ENCODE results near the gene PPP1R7. TPM values are rescaled to one million over a fixed set of nuclear protein-coding genes. Genes with fewer than 3 reads are reported as not detected.

PPP1R7 gene
- total RNA-seq, 1 experiment from 2014 or later = 49.1 TPM

DNA sequence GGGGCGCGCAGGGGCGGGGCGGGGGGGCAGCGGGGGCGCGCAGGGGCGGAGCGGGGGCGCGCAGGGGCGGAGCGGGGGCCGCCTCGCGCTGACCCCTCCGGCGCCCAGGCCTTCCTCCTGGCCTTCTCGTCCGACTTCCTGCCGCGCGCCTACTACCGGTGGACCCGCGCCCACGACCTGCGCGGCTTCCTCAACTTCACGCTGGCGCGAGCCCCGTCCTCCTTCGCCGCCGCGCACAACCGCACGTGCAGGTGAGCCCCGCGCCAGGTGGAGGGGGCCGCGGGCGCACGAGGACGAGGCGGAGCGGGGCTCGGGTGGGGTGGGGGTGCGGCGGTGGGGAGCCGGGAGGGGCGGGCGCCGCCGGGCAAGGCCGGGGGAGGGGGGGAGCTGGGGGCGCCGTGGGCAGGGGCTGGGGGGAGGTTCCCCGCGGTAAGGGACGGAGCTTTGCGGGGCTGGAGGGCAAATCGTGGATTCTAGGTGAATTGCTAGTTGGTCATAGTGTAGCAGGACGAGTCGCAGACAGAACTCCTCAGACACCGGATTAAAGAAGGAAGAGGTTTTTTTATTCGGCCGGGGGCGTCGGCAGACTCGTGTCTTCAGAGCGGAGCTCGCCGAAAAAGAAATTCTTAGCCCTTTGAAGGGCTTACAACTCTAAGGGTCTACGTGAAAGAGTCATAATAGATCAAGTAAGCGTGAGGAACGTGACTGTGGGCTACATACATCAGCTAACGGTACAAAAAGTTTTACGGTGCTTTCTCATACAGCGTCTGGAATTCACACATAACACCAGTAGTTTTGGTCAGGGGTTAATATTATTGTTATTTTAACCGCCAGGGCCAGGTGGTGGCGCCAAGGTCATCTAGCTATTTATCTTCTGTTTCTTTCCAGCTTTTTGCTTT, 68.1 kb downstream of the PPP1R7 start (continued):
- TF ChIP-seq TEAD1 (CRISPR knock-in tag; IDR thresholded peaks at IDR 0.05) (peak; percentile 75), ESRRA (CRISPR knock-in tag; IDR thresholded peaks at IDR 0.05; ENCODE audit: borderline replicate concordance) (peak; percentile 92), ZNF121 (CRISPR knock-in tag; IDR thresholded peaks at IDR 0.05) (peak; percentile 51; the same call in 1 of the 2 replicates), NR1H2 (CRISPR knock-in tag; IDR thresholded peaks at IDR 0.05) (no peak), ZNF317 (CRISPR knock-in tag; IDR thresholded peaks at IDR 0.05; ENCODE audit: borderline replicate concordance, low read depth) (no peak), HMGA2 (CRISPR knock-in tag; IDR thresholded peaks at IDR 0.05) (no peak), FOXK1 (CRISPR knock-in tag; IDR thresholded peaks at IDR 0.05) (peak; percentile 84), NFYB (CRISPR knock-in tag; conservative IDR thresholded peaks at IDR 0.05; ENCODE audit: low read depth) (no peak), ELF4 (CRISPR knock-in tag; IDR thresholded peaks at IDR 0.05; ENCODE audit: low read depth) (no peak), NFATC4 (CRISPR knock-in tag; IDR thresholded peaks at IDR 0.05) (no peak), AR (CRISPR knock-in tag; IDR thresholded peaks at IDR 0.05) (no peak), SP1 (CRISPR knock-in tag; conservative IDR thresholded peaks at IDR 0.05) (peak; percentile 64; the same call in 1 of the 2 replicates), OVOL2 (CRISPR knock-in tag; IDR thresholded peaks at IDR 0.05; ENCODE audit: borderline replicate concordance) (no peak), CREM (CRISPR knock-in tag; IDR thresholded peaks at IDR 0.05) (no peak), HMGXB4 (CRISPR knock-in tag; IDR thresholded peaks at IDR 0.05) (no peak), ATF6 (CRISPR knock-in tag; IDR thresholded peaks at IDR 0.05) (no peak)
- TF ChIP-seq, protein P1, sequence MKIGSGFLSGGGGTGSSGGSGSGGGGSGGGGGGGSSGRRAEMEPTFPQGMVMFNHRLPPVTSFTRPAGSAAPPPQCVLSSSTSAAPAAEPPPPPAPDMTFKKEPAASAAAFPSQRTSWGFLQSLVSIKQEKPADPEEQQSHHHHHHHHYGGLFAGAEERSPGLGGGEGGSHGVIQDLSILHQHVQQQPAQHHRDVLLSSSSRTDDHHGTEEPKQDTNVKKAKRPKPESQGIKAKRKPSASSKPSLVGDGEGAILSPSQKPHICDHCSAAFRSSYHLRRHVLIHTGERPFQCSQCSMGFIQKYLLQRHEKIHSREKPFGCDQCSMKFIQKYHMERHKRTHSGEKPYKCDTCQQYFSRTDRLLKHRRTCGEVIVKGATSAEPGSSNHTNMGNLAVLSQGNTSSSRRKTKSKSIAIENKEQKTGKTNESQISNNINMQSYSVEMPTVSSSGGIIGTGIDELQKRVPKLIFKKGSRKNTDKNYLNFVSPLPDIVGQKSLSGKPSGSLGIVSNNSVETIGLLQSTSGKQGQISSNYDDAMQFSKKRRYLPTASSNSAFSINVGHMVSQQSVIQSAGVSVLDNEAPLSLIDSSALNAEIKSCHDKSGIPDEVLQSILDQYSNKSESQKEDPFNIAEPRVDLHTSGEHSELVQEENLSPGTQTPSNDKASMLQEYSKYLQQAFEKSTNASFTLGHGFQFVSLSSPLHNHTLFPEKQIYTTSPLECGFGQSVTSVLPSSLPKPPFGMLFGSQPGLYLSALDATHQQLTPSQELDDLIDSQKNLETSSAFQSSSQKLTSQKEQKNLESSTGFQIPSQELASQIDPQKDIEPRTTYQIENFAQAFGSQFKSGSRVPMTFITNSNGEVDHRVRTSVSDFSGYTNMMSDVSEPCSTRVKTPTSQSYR (CRISPR knock-in tag; IDR thresholded peaks at IDR 0.05) = peak; percentile 94
- TF ChIP-seq, protein P2, sequence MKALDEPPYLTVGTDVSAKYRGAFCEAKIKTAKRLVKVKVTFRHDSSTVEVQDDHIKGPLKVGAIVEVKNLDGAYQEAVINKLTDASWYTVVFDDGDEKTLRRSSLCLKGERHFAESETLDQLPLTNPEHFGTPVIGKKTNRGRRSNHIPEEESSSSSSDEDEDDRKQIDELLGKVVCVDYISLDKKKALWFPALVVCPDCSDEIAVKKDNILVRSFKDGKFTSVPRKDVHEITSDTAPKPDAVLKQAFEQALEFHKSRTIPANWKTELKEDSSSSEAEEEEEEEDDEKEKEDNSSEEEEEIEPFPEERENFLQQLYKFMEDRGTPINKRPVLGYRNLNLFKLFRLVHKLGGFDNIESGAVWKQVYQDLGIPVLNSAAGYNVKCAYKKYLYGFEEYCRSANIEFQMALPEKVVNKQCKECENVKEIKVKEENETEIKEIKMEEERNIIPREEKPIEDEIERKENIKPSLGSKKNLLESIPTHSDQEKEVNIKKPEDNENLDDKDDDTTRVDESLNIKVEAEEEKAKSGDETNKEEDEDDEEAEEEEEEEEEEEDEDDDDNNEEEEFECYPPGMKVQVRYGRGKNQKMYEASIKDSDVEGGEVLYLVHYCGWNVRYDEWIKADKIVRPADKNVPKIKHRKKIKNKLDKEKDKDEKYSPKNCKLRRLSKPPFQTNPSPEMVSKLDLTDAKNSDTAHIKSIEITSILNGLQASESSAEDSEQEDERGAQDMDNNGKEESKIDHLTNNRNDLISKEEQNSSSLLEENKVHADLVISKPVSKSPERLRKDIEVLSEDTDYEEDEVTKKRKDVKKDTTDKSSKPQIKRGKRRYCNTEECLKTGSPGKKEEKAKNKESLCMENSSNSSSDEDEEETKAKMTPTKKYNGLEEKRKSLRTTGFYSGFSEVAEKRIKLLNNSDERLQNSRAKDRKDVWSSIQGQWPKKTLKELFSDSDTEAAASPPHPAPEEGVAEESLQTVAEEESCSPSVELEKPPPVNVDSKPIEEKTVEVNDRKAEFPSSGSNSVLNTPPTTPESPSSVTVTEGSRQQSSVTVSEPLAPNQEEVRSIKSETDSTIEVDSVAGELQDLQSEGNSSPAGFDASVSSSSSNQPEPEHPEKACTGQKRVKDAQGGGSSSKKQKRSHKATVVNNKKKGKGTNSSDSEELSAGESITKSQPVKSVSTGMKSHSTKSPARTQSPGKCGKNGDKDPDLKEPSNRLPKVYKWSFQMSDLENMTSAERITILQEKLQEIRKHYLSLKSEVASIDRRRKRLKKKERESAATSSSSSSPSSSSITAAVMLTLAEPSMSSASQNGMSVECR (CRISPR knock-in tag; IDR thresholded peaks at IDR 0.05; ENCODE audit: borderline replicate concordance) = peak; percentile 83

Data from WTC11 (cell line).